ENCODE data around the gene PPIB.
A peak's percentile ranks its signal among the peaks of the same experiment; 100 is the strongest.

Gene PPIB

GRCh38 chr15:64162869-64163658 is at the start of gene PPIB:
Gene PPIB (minus strand): TSS chr15:64163022. CDS start chr15:64162986, 36 bp downstream.
- FAIRE-seq, result no peak

GRCh38 chr15:64211696-64212095 is 48.9 kb upstream of the PPIB start:
- FAIRE-seq, result no peak

DNA sequence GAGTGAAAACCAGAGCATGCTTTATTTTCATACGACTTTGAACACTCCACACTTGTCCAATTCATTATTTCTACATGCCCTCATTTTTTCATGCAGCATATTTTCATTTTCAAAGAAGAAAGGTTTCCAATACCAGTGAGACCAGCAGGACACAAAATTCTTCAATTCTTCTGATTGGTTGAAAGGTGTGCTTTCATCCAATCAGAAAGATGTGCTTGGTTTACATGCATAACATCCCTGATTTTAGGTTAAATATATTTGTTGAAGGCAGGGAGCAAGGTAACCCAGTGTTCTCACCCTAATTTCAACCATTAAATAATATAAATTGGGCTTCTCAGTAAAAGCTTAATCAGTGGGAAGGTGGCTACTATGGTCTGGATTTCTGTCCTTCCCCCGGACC is 47.5 kb upstream of the PPIB start:
- no peak for FAIRE-seq

- peak; percentile 86 for FAIRE-seq
Measured at GRCh38 chr15:64209680-64210334, 47.0 kb upstream of the PPIB start.

DNA sequence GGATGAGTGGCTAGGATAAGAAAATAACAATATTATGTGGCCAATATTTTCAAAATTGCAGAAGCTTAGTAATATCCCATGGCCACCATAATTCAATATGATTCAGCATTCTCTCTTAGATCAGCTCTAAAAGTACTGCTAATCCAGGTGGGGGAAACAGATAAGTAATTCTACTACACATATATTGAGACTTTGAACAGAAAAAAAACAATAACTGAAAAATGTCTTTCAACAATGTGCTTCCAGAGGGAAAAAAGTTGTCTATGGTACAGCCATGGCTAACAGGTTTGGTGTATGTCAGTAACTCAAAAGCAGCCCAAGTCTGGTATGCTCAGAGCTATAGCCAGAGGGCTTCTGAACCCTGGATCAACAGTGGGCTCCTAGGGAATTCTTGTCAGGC is 42.4 kb upstream of the PPIB start:
- no peak for FAIRE-seq

DNA sequence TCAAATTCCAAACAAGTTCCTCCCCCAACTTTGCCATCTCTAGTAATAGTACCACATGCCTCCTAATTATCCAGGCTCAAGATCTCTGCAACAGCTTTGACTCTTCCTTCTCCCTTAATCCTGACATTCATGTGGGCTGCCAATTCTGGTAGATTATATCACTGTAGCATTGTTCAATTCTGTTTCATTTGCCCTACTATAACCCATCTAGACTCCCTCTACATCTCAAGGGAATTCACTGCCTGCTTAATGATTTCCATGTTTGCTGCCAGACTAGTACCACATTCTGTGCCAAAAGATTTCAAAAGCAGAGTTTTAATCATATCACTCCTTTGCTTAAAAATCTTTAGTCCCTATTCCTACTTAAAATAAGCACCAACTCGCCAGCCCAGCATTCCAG is 34.6 kb upstream of the PPIB start:
- no peak for FAIRE-seq

GRCh38 chr15:64193971-64194370 is 31.1 kb upstream of the PPIB start:
- no peak for FAIRE-seq

GRCh38 chr15:64191971-64192830 is 29.4 kb upstream of the PPIB start:
- no peak for FAIRE-seq

- no peak for FAIRE-seq
Measured at GRCh38 chr15:64187396-64188191, 24.8 kb upstream of the PPIB start.

- no peak for FAIRE-seq
Measured at GRCh38 chr15:64185146-64185911, 22.5 kb upstream of the PPIB start.

DNA sequence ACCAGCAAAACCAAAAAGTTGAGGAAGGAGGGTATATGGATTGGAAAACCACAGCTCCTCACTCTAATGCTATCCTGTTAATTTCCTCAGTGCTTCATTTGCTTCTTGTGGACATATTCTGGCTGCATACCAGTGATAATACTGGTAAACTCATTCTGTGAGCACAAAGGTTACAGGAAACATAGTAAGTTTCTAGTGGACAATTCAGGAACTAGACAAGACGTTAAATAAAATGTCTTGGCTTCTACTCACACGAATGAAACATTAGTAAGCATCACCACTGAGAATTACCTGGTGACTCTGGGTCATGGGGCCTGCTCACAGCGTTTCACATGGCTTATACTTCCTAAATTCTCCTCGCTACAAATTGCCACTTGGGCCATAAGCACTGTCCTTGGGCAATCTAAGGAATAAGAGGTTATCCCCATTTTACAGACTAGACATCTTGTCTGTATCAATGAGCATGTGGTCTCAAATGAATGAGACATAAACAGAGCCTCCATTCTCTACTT is 20.1 kb upstream of the PPIB start:
- no peak for FAIRE-seq

DNA sequence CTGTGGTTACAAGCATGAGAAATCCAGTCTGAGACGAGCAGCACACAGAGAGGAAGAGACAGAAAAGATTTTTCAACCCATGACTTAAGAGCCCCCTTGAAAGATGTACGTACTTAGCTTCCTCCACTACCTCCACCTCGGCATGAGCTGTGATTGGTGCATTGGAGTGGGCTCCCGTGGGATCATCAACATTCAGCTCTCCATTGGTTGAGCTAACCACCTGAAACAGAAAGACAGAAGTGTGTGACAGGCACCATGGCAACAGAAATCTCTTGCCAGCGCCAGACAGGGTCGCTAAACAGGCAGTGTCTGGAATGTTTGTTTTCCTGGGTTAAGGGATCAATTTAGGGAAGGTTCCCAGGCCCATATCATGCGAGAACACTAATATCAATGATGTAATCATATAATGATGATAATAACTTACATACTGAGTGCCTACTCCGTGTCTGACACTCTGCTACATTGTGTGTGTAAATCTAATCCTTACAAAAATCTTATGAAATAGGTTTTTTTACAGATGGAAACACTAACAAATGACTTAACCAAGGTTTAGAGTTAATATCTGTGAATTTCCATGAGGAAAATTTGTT is 17.5 kb upstream of the PPIB start:
- no peak for FAIRE-seq

GRCh38 chr15:64166102-64166890 is 3.5 kb upstream of the PPIB start:
- no peak for FAIRE-seq

GRCh38 chr15:64164436-64164835 is 1.6 kb upstream of the PPIB start:
- FAIRE-seq, result no peak

DNA sequence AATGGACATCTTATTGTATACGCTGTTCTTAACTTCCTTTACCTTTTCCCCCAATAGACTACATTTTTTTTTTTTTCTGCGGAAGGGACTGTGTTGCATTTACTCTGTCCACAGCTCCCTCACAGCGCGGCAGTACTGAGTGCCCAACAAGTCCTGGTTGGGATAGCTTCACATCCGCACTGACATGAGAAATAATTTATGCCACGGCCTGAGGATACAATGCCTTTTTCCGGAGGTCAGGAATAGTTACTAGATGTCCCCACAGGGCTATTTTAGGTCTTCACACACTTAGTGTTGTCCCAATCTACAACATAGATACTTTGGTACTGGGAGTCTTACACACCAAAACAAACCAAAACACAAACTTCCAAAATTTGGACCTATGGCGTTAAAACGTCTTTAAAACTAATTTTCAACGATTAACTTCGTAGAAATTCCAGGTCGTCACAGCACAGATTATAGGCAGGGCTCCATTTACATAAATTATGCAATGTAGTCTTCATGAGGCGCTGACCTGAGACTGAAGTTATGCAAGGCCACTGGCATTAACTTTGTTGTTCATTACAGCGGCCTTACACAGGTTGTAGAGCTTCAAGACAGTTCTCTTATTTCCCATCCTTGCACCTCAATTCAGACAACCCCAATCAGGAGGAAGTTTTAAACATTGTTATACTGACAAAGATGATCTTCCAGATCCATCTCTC is 989 bp upstream of the PPIB start:
- FAIRE-seq, result no peak

- FAIRE-seq, result no peak
Measured at GRCh38 chr15:64162478-64162868, 349 bp downstream of the PPIB start.

- FAIRE-seq, result no peak
Measured at GRCh38 chr15:64161688-64162477, 939 bp downstream of the PPIB start.

- FAIRE-seq, result no peak
Measured at GRCh38 chr15:64158363-64159134, 4.3 kb downstream of the PPIB start.
